ENCODE results near the gene MLLT3.

MLLT3 gene

GRCh38 chr9:20361229-20361628 is 261.1 kb downstream of the MLLT3 start:
- DNase-seq (ENCODE audit: insufficient read length, low spot score): no peak
- peak; percentile 56 for FAIRE-seq

- FAIRE-seq: no peak
These were observed 264.1 kb downstream of the MLLT3 start for GRCh38 chr9:20358207-20358606.

GRCh38 chr9:20357037-20357432 is 265.3 kb downstream of the MLLT3 start:
- no peak for DNase-seq (ENCODE audit: insufficient read length, low spot score)
- peak; percentile 23 for FAIRE-seq

More at GRCh38 chr9:20358207-20358606, 264.1 kb downstream of the MLLT3 start:
- DNase-seq (ENCODE audit: insufficient read length, low spot score): no peak

- DNase-seq (ENCODE audit: insufficient read length, low spot score) (peak; percentile 39), FAIRE-seq (peak; percentile 98)
These were observed 265.8 kb downstream of the MLLT3 start for GRCh38 chr9:20356403-20357036.

GRCh38 chr9:20355022-20355421 is 267.3 kb downstream of the MLLT3 start:
- FAIRE-seq (peak; percentile 84), DNase-seq (ENCODE audit: insufficient read length, low spot score) (no peak)

- FAIRE-seq (peak; percentile 54), DNase-seq (ENCODE audit: insufficient read length, low spot score) (no peak)
These were observed 268.2 kb downstream of the MLLT3 start for GRCh38 chr9:20353931-20354652.

- FAIRE-seq (peak; percentile 47), DNase-seq (ENCODE audit: insufficient read length, low spot score) (no peak)
These were observed 268.8 kb downstream of the MLLT3 start for GRCh38 chr9:20353524-20353923.

GRCh38 chr9:20352591-20352990 is 269.7 kb downstream of the MLLT3 start:
- DNase-seq (ENCODE audit: insufficient read length, low spot score) (no peak), FAIRE-seq (no peak)

GRCh38 chr9:20351715-20352114 is 270.6 kb downstream of the MLLT3 start:
- FAIRE-seq (no peak), DNase-seq (ENCODE audit: insufficient read length, low spot score) (no peak)

- DNase-seq (ENCODE audit: insufficient read length, low spot score) (no peak), FAIRE-seq (no peak)
These were observed 272.7 kb downstream of the MLLT3 start for GRCh38 chr9:20349568-20349967.

GRCh38 chr9:20343325-20343724 is 279.0 kb downstream of the MLLT3 start:
- DNase-seq (ENCODE audit: insufficient read length, low spot score) (no peak), FAIRE-seq (no peak)

GRCh38 chr9:20340511-20340861 is 281.8 kb downstream of the MLLT3 start:
- DNase-seq (ENCODE audit: insufficient read length, low spot score) (no peak), FAIRE-seq (no peak)

GRCh38 chr9:20335668-20336332 is 286.5 kb downstream of the MLLT3 start:
- FAIRE-seq (no peak), DNase-seq (ENCODE audit: insufficient read length, low spot score) (no peak)

GRCh38 chr9:20333991-20334390 is 288.3 kb downstream of the MLLT3 start:
- DNase-seq (ENCODE audit: insufficient read length, low spot score) (no peak), FAIRE-seq (no peak)

GRCh38 chr9:20331095-20331685 is 291.1 kb downstream of the MLLT3 start:
- FAIRE-seq (peak; percentile 70), DNase-seq (ENCODE audit: insufficient read length, low spot score) (no peak)

GRCh38 chr9:20330688-20331087 is 291.6 kb downstream of the MLLT3 start:
- DNase-seq (ENCODE audit: insufficient read length, low spot score): no peak
- peak; percentile 23 for FAIRE-seq

- FAIRE-seq: no peak
- DNase-seq (ENCODE audit: insufficient read length, low spot score): no peak
These were observed 295.8 kb downstream of the MLLT3 start for GRCh38 chr9:20326516-20326915.

GRCh38 chr9:20325008-20325407 is 297.3 kb downstream of the MLLT3 start:
- DNase-seq (ENCODE audit: insufficient read length, low spot score) (no peak), FAIRE-seq (no peak)

- DNase-seq (ENCODE audit: insufficient read length, low spot score) (no peak), FAIRE-seq (no peak)
These were observed 300.1 kb downstream of the MLLT3 start for GRCh38 chr9:20322212-20322611.

- FAIRE-seq (no peak), DNase-seq (ENCODE audit: insufficient read length, low spot score) (no peak)
These were observed 300.7 kb downstream of the MLLT3 start for GRCh38 chr9:20321423-20322082.

- DNase-seq (ENCODE audit: insufficient read length, low spot score) (no peak), FAIRE-seq (no peak)
These were observed 301.4 kb downstream of the MLLT3 start for GRCh38 chr9:20320921-20321320.
